Measurements from ENCODE around the gene KLRK1. TPM values are rescaled to one million over a fixed set of nuclear protein-coding genes. Genes with fewer than 3 reads are reported as not detected.

Gene KLRK1
- polyA plus RNA-seq, 1 of the 3 experiments (the other 2 are of a cell fraction) = not detected

DNA sequence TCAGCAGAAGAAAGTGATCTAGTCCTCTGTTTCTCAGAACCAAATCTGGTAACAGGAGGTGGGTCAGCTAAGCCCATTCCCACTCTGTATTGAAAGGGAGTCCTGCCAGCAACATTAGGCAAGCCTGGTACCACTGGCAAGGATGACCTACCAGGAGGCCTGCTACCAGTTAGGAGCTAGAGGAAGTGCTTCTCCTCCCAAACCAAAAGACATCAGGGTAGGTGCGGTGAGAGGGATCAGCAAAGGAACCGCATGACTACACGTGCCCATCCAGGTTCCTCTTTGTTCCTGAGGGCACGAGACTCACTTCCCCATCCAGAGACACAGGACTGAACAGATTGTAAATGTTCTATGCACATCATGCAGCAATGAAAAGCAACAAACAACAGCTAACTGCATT, 16.9 kb upstream of the KLRK1 start:
- DNase-seq = no peak
- TF ChIP-seq EP300 (IDR thresholded peaks at IDR 0.05; ENCODE audit: borderline replicate concordance in 1 of 2, low read depth in 1 of 2, low read length in 1 of 2) = no peak
- H3F3A ChIP-seq (replicated peaks; ENCODE audit: insufficient read depth) = no peaks in the 10 kb centered on the region
- H3K4me2 ChIP-seq = no peak overlapping the region
- no peaks in the 10 kb centered on the region for H4K20me1 ChIP-seq (ENCODE audit: insufficient read depth)
- WGBS (ENCODE audit: low lambda C conversion rate) = 15% methylated on average over 4 of the region's 4 CpGs
- H2AFZ ChIP-seq (ENCODE audit: low read depth) = no peak overlapping the region
- no peaks in the 10 kb centered on the region for H3K9me2 ChIP-seq
- no peak overlapping the region for H3K27ac ChIP-seq (ENCODE audit: low read depth in 2 of 2, low read length in 1 of 2)
- POLR2A ChIA-PET = no interaction called here
- no peaks in the 10 kb centered on the region for H3K4me1 ChIP-seq (ENCODE audit: control insufficient read depth in 1 of 2, insufficient read depth in 2 of 2, low read depth in 1 of 2, low read length in 1 of 2)
- H3K9me3 ChIP-seq = no peaks in the 10 kb centered on the region
- H3K27me3 ChIP-seq (ENCODE audit: insufficient read depth) = no peaks in the 10 kb centered on the region; the same call in 1 of the 2 replicates
- CTCF ChIA-PET = no interaction called here
- no peak overlapping the region for H3K4me3 ChIP-seq (ENCODE audit: low read depth in 2 of 2, low read length in 1 of 2)
- no peaks in the 10 kb centered on the region for H3K36me3 ChIP-seq (replicated peaks in 1 of 2; ENCODE audit: control insufficient read depth in 1 of 2, insufficient read depth in 2 of 2, low read length in 1 of 2)
- no peak overlapping the region for H3K9ac ChIP-seq
- H3K79me2 ChIP-seq (ENCODE audit: insufficient read depth) = no peaks in the 10 kb centered on the region

DNA sequence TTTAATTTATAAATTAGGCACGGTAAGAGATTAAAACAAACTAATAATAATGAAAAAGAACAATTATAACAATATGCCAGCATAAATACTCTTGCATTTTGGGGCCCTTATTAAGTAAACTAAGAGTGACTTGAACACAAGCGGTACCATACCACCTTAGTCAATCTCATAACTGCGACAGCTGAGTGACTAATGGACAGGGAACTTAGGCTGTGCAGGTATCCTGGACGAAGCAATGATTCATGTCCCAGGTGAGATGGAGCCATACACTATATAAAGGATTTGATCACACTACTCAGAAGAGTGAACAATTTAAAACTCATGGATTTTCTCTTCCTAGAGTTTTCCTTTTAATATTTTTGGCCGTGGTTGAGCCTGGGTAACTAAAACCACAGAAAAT, 15.5 kb upstream of the KLRK1 start:
- Histone ChIP-seq H3K4me2 (no peak overlapping the region), H2AFZ (ENCODE audit: low read depth) (no peak overlapping the region), H3K36me3 (replicated peaks in 1 of 2; ENCODE audit: control insufficient read depth in 1 of 2, insufficient read depth in 2 of 2, low read length in 1 of 2) (no peaks in the 10 kb centered on the region), H3K4me1 (ENCODE audit: control insufficient read depth in 1 of 2, insufficient read depth in 2 of 2, low read depth in 1 of 2, low read length in 1 of 2) (no peaks in the 10 kb centered on the region), H3F3A (replicated peaks; ENCODE audit: insufficient read depth) (no peaks in the 10 kb centered on the region), H3K9me3 (no peaks in the 10 kb centered on the region), H3K4me3 (ENCODE audit: low read depth in 2 of 2, low read length in 1 of 2) (no peak overlapping the region), H4K20me1 (ENCODE audit: insufficient read depth) (no peaks in the 10 kb centered on the region), H3K9me2 (no peaks in the 10 kb centered on the region), H3K79me2 (ENCODE audit: insufficient read depth) (no peaks in the 10 kb centered on the region), H3K27ac (ENCODE audit: low read depth in 2 of 2, low read length in 1 of 2) (no peak overlapping the region), H3K9ac (no peak overlapping the region), H3K27me3 (ENCODE audit: insufficient read depth) (no peaks in the 10 kb centered on the region; the same call in 1 of the 2 replicates)
- TF ChIP-seq FOXJ3 (CRISPR knock-in tag; IDR thresholded peaks at IDR 0.05) (no peak), RAD21 (IDR thresholded peaks at IDR 0.05; ENCODE audit: low read length) (no peak), SIN3A (IDR thresholded peaks at IDR 0.05; ENCODE audit: borderline replicate concordance, low read depth, low read length) (no peak), GABPA (IDR thresholded peaks at IDR 0.05; ENCODE audit: low read depth) (no peak), NFIC (IDR thresholded peaks at IDR 0.05; ENCODE audit: borderline replicate concordance) (no peak), EP300 (IDR thresholded peaks at IDR 0.05; ENCODE audit: borderline replicate concordance in 1 of 2, low read depth in 1 of 2, low read length in 1 of 2) (no peak), SMC3 (IDR thresholded peaks at IDR 0.05; ENCODE audit: low read depth, low read length) (no peak), POLR2AphosphoS5 (IDR thresholded peaks at IDR 0.05; ENCODE audit: low read depth, low read length) (no peak), FOXM1 (IDR thresholded peaks at IDR 0.05; ENCODE audit: low read depth) (no peak)
- TF ChIP-seq, protein P1, sequence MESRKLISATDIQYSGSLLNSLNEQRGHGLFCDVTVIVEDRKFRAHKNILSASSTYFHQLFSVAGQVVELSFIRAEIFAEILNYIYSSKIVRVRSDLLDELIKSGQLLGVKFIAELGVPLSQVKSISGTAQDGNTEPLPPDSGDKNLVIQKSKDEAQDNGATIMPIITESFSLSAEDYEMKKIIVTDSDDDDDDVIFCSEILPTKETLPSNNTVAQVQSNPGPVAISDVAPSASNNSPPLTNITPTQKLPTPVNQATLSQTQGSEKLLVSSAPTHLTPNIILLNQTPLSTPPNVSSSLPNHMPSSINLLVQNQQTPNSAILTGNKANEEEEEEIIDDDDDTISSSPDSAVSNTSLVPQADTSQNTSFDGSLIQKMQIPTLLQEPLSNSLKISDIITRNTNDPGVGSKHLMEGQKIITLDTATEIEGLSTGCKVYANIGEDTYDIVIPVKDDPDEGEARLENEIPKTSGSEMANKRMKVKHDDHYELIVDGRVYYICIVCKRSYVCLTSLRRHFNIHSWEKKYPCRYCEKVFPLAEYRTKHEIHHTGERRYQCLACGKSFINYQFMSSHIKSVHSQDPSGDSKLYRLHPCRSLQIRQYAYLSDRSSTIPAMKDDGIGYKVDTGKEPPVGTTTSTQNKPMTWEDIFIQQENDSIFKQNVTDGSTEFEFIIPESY (IDR thresholded peaks at IDR 0.05; ENCODE audit: borderline replicate concordance, low read depth) = no peak
- TF ChIP-seq, protein P2, sequence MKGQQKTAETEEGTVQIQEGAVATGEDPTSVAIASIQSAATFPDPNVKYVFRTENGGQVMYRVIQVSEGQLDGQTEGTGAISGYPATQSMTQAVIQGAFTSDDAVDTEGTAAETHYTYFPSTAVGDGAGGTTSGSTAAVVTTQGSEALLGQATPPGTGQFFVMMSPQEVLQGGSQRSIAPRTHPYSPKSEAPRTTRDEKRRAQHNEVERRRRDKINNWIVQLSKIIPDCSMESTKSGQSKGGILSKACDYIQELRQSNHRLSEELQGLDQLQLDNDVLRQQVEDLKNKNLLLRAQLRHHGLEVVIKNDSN (IDR thresholded peaks at IDR 0.05; ENCODE audit: borderline replicate concordance, low read depth) = no peak
- TF ChIP-seq, protein P3, sequence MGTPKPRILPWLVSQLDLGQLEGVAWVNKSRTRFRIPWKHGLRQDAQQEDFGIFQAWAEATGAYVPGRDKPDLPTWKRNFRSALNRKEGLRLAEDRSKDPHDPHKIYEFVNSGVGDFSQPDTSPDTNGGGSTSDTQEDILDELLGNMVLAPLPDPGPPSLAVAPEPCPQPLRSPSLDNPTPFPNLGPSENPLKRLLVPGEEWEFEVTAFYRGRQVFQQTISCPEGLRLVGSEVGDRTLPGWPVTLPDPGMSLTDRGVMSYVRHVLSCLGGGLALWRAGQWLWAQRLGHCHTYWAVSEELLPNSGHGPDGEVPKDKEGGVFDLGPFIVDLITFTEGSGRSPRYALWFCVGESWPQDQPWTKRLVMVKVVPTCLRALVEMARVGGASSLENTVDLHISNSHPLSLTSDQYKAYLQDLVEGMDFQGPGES (IDR thresholded peaks at IDR 0.05; ENCODE audit: low read depth, low read length) = no peak
- TF ChIP-seq, protein P4, sequence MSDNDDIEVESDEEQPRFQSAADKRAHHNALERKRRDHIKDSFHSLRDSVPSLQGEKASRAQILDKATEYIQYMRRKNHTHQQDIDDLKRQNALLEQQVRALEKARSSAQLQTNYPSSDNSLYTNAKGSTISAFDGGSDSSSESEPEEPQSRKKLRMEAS (IDR thresholded peaks at IDR 0.05; ENCODE audit: low read depth) = no peak
- DNase-seq = no peak
- POLR2A ChIA-PET = no interaction called here
- CTCF ChIA-PET = interaction anchor here (0.8 kb wide), 1 partner anchor 10 kb away, joined by 3 read pairs; no protein-coding TSS in a partner anchor
- 23% methylated on average over 5 of the region's 5 CpGs for WGBS (ENCODE audit: low lambda C conversion rate)

Measured in SK-N-SH (cell line).